AG04449 (cell line): Measurements from ENCODE around the gene UQCC3.
"Not testable (repeated sequence)": the region's sequence is repeated elsewhere in the genome, so short reads cannot be mapped to it uniquely, and the experiment has no call there.

Experiments used
- CTCF ChIA-PET: fragments of 350-600 bp; formaldehyde crosslinking; extraction: SDS; loops from one replicate; lab custom pipeline; 2021; ENCODE audit warnings: antibody characterized with exemption; lab: Yijun Ruan, JAX
- POLR2A ChIA-PET: fragments of 400-600, 350-600 bp; formaldehyde crosslinking; extraction: SDS; loops from one replicate; lab custom pipeline; 2020; ENCODE audit warnings: antibody characterized with exemption, inconsistent platforms; lab: Yijun Ruan, JAX
- DNase-seq: peaks from one replicate; pipeline ENCODE4 v3.0.0-alpha.2; 2010; ENCODE audit warnings: low read depth, low spot score
- H3K4me3 ChIP-seq: 2 replicates; pipeline ENCODE4 v1.5.1; 2011; ENCODE audit warnings: low read depth, mild to moderate bottlenecking, control low read depth, low read length
- CTCF ChIP-seq: IDR thresholded peaks from one replicate; pipeline ENCODE4 v1.5.1; 2011; ENCODE audit warnings: mild to moderate bottlenecking, moderate library complexity, low read length, control low read depth, inconsistent platforms; ENCODE audit not compliant: insufficient read depth; ENCODE audit errors: missing control alignments

UQCC3 gene

GRCh38 chr11:62648967-62649364, 22.5 kb upstream of the UQCC3 start:
- no peak overlapping the region for H3K4me3 ChIP-seq
- no peak for TF ChIP-seq CTCF
- ChIA-PET POLR2A (interaction anchor here (2.3 kb wide), 1 partner anchor 17 kb away, joined by 25 read pairs; the partner anchor contains the start of genes C11orf98 and CSKMT), CTCF (interaction anchor here (1.4 kb wide), 1 partner anchor 31 kb away, joined by 4 read pairs; no protein-coding TSS in a partner anchor)
- no peak for DNase-seq

- no peak for TF ChIP-seq CTCF
- DNase-seq, result no peak
- ChIA-PET CTCF (interaction anchor here (1.4 kb wide), 1 partner anchor 30 kb away, joined by 4 read pairs; no protein-coding TSS in a partner anchor), POLR2A (interaction anchor here (2.3 kb wide), 1 partner anchor 16 kb away, joined by 25 read pairs; the partner anchor contains the start of genes C11orf98 and CSKMT)
- H3K4me3 ChIP-seq, result no peak overlapping the region
These were observed 22.0 kb upstream of the UQCC3 start for GRCh38 chr11:62649486-62649885.

- H3K4me3 ChIP-seq, DNase-seq, POLR2A ChIA-PET: not testable (repeated sequence)
- CTCF ChIA-PET, result interaction anchor here (0.9 kb wide), 1 partner anchor 255 kb away, joined by 3 read pairs; no protein-coding TSS in a partner anchor
These were observed 21.2 kb upstream of the UQCC3 start for GRCh38 chr11:62650283-62650682.

- peak overlapping the region; percentile 83 for H3K4me3 ChIP-seq
- no peak for DNase-seq
- POLR2A ChIA-PET, result interaction anchor here (0.5 to 1.4 kb wide), 17 partner anchors 8 to 257 kb away, joined by 3 to 58 read pairs (median 4); partner anchors contain the start of genes B3GAT3, C11orf98, CSKMT and LBHD1
- TF ChIP-seq CTCF, result no peak
- CTCF ChIA-PET, result interaction anchor here (0.9 kb wide), 1 partner anchor 43 kb away, joined by 4 read pairs; no protein-coding TSS in a partner anchor
These were observed 19.1 kb upstream of the UQCC3 start for GRCh38 chr11:62652161-62653006.

GRCh38 chr11:62654297-62654696, 17.2 kb upstream of the UQCC3 start:
- no peak overlapping the region for H3K4me3 ChIP-seq
- DNase-seq, result no peak
- no peak for TF ChIP-seq CTCF
- CTCF ChIA-PET, result interaction anchor here (0.7 to 2.0 kb wide), 2 partner anchors 9 to 11 kb away, joined by 3 to 6 read pairs; partner anchors contain the start of genes C11orf98 and CSKMT
- POLR2A ChIA-PET, result no interaction called here

- no peak overlapping the region for H3K4me3 ChIP-seq
- ChIA-PET CTCF (interaction anchor here (0.7 to 1.3 kb wide), 3 partner anchors 15 to 130 kb away, joined by 3 read pairs; partner anchors contain the start of genes LBHD1, TMEM179B and UQCC3), POLR2A (interaction anchor here (0.6 to 1.8 kb wide), 4 partner anchors 8 to 65 kb away, joined by 3 to 9 read pairs (median 4); partner anchors contain the start of genes C11orf98, CSKMT and TUT1)
- no peak for DNase-seq
- TF ChIP-seq CTCF, result no peak
These were observed 14.6 kb upstream of the UQCC3 start for GRCh38 chr11:62656796-62657429.
